H9 (cell line): ENCODE measurements around the gene ALOX5. TPM values are rescaled to one million over a fixed set of nuclear protein-coding genes. Genes with fewer than 3 reads are reported as not detected.

Experiments used
- DNase-seq: peaks from one replicate; pipeline ENCODE4 v3.0.0-alpha.2; 2017
- H2AFZ ChIP-seq: one replicate; pipeline ENCODE4 v1.6.1; 2013; ENCODE audit warnings: mild to moderate bottlenecking, low read length, control low read depth, moderate library complexity
- H2AK5ac ChIP-seq: 2 replicates; pipeline ENCODE4 v1.6.1; 2013; ENCODE audit warnings: low read length, control low read depth, mixed read lengths; ENCODE audit not compliant: insufficient read length
- H2BK120ac ChIP-seq: one replicate; pipeline ENCODE4 v1.6.1; 2013; ENCODE audit warnings: low read depth, mild to moderate bottlenecking, low read length, control low read depth, inconsistent platforms; ENCODE audit not compliant: poor library complexity, severe bottlenecking
- H2BK12ac ChIP-seq: 2 replicates; pipeline ENCODE4 v1.6.1; 2013; ENCODE audit warnings: low read length, control low read depth, mixed read lengths, low read depth; ENCODE audit not compliant: insufficient read length
- H2BK15ac ChIP-seq: 2 replicates; pipeline ENCODE4 v1.6.1; 2013; ENCODE audit warnings: low read depth, low read length, control low read depth
- H2BK20ac ChIP-seq: one replicate; pipeline ENCODE4 v1.6.1; 2013; ENCODE audit warnings: low read depth, mild to moderate bottlenecking, low read length, control low read depth, inconsistent platforms; ENCODE audit not compliant: poor library complexity, severe bottlenecking
- H2BK5ac ChIP-seq: 2 replicates; pipeline ENCODE4 v1.6.1; 2013; ENCODE audit warnings: low read length, control low read depth, mixed read lengths; ENCODE audit not compliant: insufficient read length
- H3K14ac ChIP-seq: 2 replicates; pipeline ENCODE4 v1.6.1; 2013; ENCODE audit warnings: low read length, control low read depth; ENCODE audit not compliant: insufficient read depth
- H3K18ac ChIP-seq: 2 replicates; pipeline ENCODE4 v1.6.1; 2013; ENCODE audit warnings: low read depth, mild to moderate bottlenecking, mixed read lengths, low read length, control low read depth; ENCODE audit not compliant: insufficient read length
- H3K23ac ChIP-seq: 2 replicates; pipeline ENCODE4 v1.6.1; 2013; ENCODE audit warnings: low read length, control low read depth, mixed read lengths, low read depth; ENCODE audit not compliant: insufficient read length
- H3K23me2 ChIP-seq: 2 replicates; pipeline ENCODE4 v1.6.1; 2013; ENCODE audit warnings: low read depth, mild to moderate bottlenecking, mixed read lengths, low read length, control low read depth; ENCODE audit not compliant: insufficient read length, poor library complexity, severe bottlenecking
- H3K27ac ChIP-seq: 2 replicates; pipeline ENCODE4 v1.5.1; 2013; ENCODE audit warnings: low read length, control low read depth, mixed read lengths, low read depth; ENCODE audit not compliant: insufficient read length
- H3K27me3 ChIP-seq: 2 replicates; pipeline ENCODE4 v1.6.1; 2013; ENCODE audit warnings: low read length, control low read depth, inconsistent platforms; ENCODE audit not compliant: insufficient read depth
- H3K4ac ChIP-seq: 2 replicates; pipeline ENCODE4 v1.6.1; 2013; ENCODE audit warnings: low read depth, mild to moderate bottlenecking, control low read depth, inconsistent platforms, low read length, moderate library complexity
- H3K4me1 ChIP-seq: 2 replicates; pipeline ENCODE4 v1.6.1; 2013; ENCODE audit warnings: low read length, control low read depth, inconsistent platforms; ENCODE audit not compliant: insufficient read depth
- H3K4me2 ChIP-seq: 2 replicates; pipeline ENCODE4 v1.6.1; 2013; ENCODE audit warnings: low read length, control low read depth, mixed read lengths; ENCODE audit not compliant: insufficient read length, insufficient read depth
- H3K56ac ChIP-seq: 2 replicates; pipeline ENCODE4 v1.6.1; 2013; ENCODE audit warnings: low read depth, mild to moderate bottlenecking, mixed read lengths, low read length, control low read depth; ENCODE audit not compliant: insufficient read length
- H3K79me1 ChIP-seq: 2 replicates; pipeline ENCODE4 v1.6.1; 2013; ENCODE audit warnings: low read depth, mild to moderate bottlenecking, moderate library complexity, low read length, control low read depth, inconsistent platforms; ENCODE audit not compliant: insufficient read depth, poor library complexity, severe bottlenecking
- H3K79me2 ChIP-seq: 2 replicates; pipeline ENCODE4 v1.6.1; 2013; ENCODE audit warnings: low read length, control low read depth, inconsistent platforms; ENCODE audit not compliant: insufficient read depth
- H3K9ac ChIP-seq: 2 replicates; pipeline ENCODE4 v1.6.1; 2013; ENCODE audit warnings: low read length, control low read depth, mixed read lengths; ENCODE audit not compliant: insufficient read length; ENCODE audit errors: extremely low read depth
- H3K9me3 ChIP-seq: one replicate; pipeline ENCODE4 v1.6.1; 2013; ENCODE audit warnings: low read depth, low read length, inconsistent platforms; ENCODE audit not compliant: control insufficient read depth
- H3T11ph ChIP-seq: one replicate; pipeline ENCODE4 v1.6.1; 2013; ENCODE audit warnings: mild to moderate bottlenecking, low read length, control low read depth, inconsistent platforms
- H4K20me1 ChIP-seq: one replicate; pipeline ENCODE4 v1.6.1; 2013; ENCODE audit not compliant: control insufficient read depth, insufficient read length, insufficient read depth
- H4K5ac ChIP-seq: 2 replicates; pipeline ENCODE4 v1.6.1; 2013; ENCODE audit warnings: low read depth, mild to moderate bottlenecking, mixed read lengths, low read length, control low read depth; ENCODE audit not compliant: insufficient read length
- H4K8ac ChIP-seq: replicated peaks from 2 replicates; pipeline ENCODE4 v1.6.1; 2013; ENCODE audit warnings: low read length, control low read depth, mixed read lengths, low read depth; ENCODE audit not compliant: insufficient read length
- H4K91ac ChIP-seq: 2 replicates; pipeline ENCODE4 v1.6.1; 2013; ENCODE audit warnings: low read depth, mild to moderate bottlenecking, moderate library complexity, mixed read lengths, low read length, control low read depth; ENCODE audit not compliant: insufficient read length
- H3K27ac Mint-ChIP-seq, 3 experiments: 2 replicates in 2 of 3; 3 replicates in 1 of 3; pipeline ENCODE4 v1.8.0; 2020 to 2021; ENCODE audit warnings: mixed read lengths in 3 of 3, mild to moderate bottlenecking in 1 of 3, moderate library complexity in 1 of 3
- H3K27me3 Mint-ChIP-seq: 2 replicates; pipeline ENCODE4 v1.8.0; 2021; ENCODE audit warnings: low read depth, mild to moderate bottlenecking, moderate library complexity, mixed read lengths
- H3K36me3 Mint-ChIP-seq, 3 experiments: 2 replicates in 2 of 3; 3 replicates in 1 of 3; pipeline ENCODE4 v1.8.0; 2020 to 2021; ENCODE audit warnings: low read depth in 3 of 3, mixed read lengths in 3 of 3; ENCODE audit not compliant: insufficient read depth in 1 of 3
- H3K4me1 Mint-ChIP-seq, 2 experiments: 2 replicates each; pipeline ENCODE4 v1.8.0; 2020; ENCODE audit warnings: mixed read lengths in 2 of 2
- H3K4me3 Mint-ChIP-seq, 2 experiments: 2 replicates in 1 of 2; 3 replicates in 1 of 2; pipeline ENCODE4 v1.8.0; 2020 to 2021; ENCODE audit warnings: mild to moderate bottlenecking in 2 of 2, mixed read lengths in 2 of 2, moderate library complexity in 1 of 2
- H3K9me3 Mint-ChIP-seq, 2 experiments: 2 replicates in 1 of 2; 3 replicates in 1 of 2; pipeline ENCODE4 v1.8.0; 2020; ENCODE audit warnings: mild to moderate bottlenecking in 2 of 2, mixed read lengths in 2 of 2, moderate library complexity in 1 of 2
- WGBS: extraction: QIAGEN DNeasy Blood & Tissue Kit; methylation state at CpG from one replicate; pipeline ENCODE4 v1.1.7; 2013; ENCODE audit warnings: missing lambda C conversion rate, low lambda C conversion rate, mixed read lengths; ENCODE audit not compliant: insufficient read length; ENCODE audit errors: extremely low coverage; 5-methylcytosine and 5-hydroxymethylcytosine counted together
- total RNA-seq: library from RNA; stranded (reverse); gene quantifications from 2 replicates; pipeline ENCODE4 v1.2.1, GENCODE V29; 2021
- TF ChIP-seq, protein P1 (sequence below): fragments of 200-600 bp; sonication (generic); conservative IDR thresholded peaks from 3 replicates; pipeline ENCODE4 v1.8.0; 2021; ENCODE audit warnings: antibody characterized with exemption, mild to moderate bottlenecking

The ALOX5 gene
- total RNA-seq, 1 experiment from 2014 or later, result 3.7 TPM

DNA sequence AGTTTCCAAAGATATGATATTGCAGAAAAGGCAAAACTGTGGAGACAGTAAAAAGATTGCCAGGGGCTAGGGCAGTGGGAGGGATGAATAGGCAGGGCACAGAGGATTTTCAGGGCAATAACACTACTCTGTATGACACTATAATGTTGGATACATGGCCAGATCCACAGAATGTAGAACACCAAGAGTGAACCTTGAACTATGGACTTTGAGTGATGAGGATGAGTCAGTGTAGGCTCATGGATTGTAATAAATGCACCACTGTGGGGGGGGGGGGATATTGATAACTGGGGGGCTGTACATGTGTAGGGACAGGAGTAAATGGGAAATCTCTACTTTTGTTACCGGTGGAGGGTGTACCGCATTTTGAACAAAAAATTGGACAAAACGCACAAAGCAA lies 77.4 kb downstream of the ALOX5 start:
- Histone ChIP-seq H3K14ac (no peak overlapping the region), H3K18ac (no peak overlapping the region), H4K20me1 (no peaks in the 10 kb centered on the region), H2BK15ac (no peak overlapping the region), H2AK5ac (no peak overlapping the region), H3K9ac (no peak overlapping the region), H3K79me1 (no peaks in the 10 kb centered on the region), H3K23ac (no peak overlapping the region), H2BK20ac (no peak overlapping the region), H4K5ac (no peak overlapping the region), H3K4me2 (no peak overlapping the region), H3K27me3 (no peaks in the 10 kb centered on the region), H3K9me3 (no peaks in the 10 kb centered on the region), H3K27ac (no peak overlapping the region), H3K23me2 (no peaks in the 10 kb centered on the region), H3K4me1 (no peaks in the 10 kb centered on the region), H3K4ac (no peak overlapping the region), H2BK120ac (no peak overlapping the region), H4K8ac (no peak overlapping the region), H2AFZ (no peak overlapping the region), H2BK12ac (no peak overlapping the region), H3K79me2 (no peaks in the 10 kb centered on the region), H3T11ph (no peak overlapping the region), H3K56ac (no peak overlapping the region), H2BK5ac (no peak overlapping the region), H4K91ac (no peak overlapping the region)
- Mint-ChIP-seq H3K27ac (no peak overlapping the region), H3K36me3 (no peaks in the 10 kb centered on the region; a peak in 1 of 7 replicates), H3K27me3 (no peaks in the 10 kb centered on the region), H3K4me3 (no peak overlapping the region), H3K9me3 (peaks cover 0 to 3% of the 10 kb centered on the region in 2 experiments; a peak in 1 of 5 replicates), H3K4me1 (peaks cover 0 to 3% of the 10 kb centered on the region in 2 experiments; a peak in 2 of 4 replicates)
- TF ChIP-seq, protein P1, sequence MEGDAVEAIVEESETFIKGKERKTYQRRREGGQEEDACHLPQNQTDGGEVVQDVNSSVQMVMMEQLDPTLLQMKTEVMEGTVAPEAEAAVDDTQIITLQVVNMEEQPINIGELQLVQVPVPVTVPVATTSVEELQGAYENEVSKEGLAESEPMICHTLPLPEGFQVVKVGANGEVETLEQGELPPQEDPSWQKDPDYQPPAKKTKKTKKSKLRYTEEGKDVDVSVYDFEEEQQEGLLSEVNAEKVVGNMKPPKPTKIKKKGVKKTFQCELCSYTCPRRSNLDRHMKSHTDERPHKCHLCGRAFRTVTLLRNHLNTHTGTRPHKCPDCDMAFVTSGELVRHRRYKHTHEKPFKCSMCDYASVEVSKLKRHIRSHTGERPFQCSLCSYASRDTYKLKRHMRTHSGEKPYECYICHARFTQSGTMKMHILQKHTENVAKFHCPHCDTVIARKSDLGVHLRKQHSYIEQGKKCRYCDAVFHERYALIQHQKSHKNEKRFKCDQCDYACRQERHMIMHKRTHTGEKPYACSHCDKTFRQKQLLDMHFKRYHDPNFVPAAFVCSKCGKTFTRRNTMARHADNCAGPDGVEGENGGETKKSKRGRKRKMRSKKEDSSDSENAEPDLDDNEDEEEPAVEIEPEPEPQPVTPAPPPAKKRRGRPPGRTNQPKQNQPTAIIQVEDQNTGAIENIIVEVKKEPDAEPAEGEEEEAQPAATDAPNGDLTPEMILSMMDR, result no peak
- no CpG with 5 or more reads among the region's 3 CpGs for WGBS
- DNase-seq, result no peak
